HG02678 (cell line): ENCODE data around the gene ARPC3.
"Not testable (repeated sequence)": the region's sequence is repeated elsewhere in the genome, so short reads cannot be mapped to it uniquely, and the experiment has no call there.

ENCODE experiments used
- ATAC-seq: cut with Tn5 transposase; IDR thresholded peaks from one replicate; pipeline ENCODE4 v1.9.1; 2021; ENCODE audit warnings: mild to moderate bottlenecking, moderate library complexity; ENCODE audit not compliant: unreplicated experiment

ARPC3 gene

GRCh38 chr12:110420644-110421043 is 29.5 kb downstream of the ARPC3 start:
- ATAC-seq, result not testable (repeated sequence)

GRCh38 chr12:110417113-110417512 is 33.0 kb downstream of the ARPC3 start:
- ATAC-seq, result not testable (repeated sequence)

GRCh38 chr12:110410086-110410485 is 40.1 kb downstream of the ARPC3 start:
- not testable (repeated sequence) for ATAC-seq

- ATAC-seq, result not testable (repeated sequence)
These were observed 44.9 kb downstream of the ARPC3 start for GRCh38 chr12:110405126-110405662.

- peak; percentile 64 for ATAC-seq
These were observed 46.0 kb downstream of the ARPC3 start for GRCh38 chr12:110403976-110404682.

- ATAC-seq, result peak; percentile 78
These were observed 46.8 kb downstream of the ARPC3 start, which contains the start of gene ANAPC7 for GRCh38 chr12:110403146-110403975. TSS of gene ANAPC7 (minus strand) at chr12:110403708. CDS start at chr12:110403627, 81 bp downstream.
